GM12878 (cell line): Measurements from ENCODE around the gene FXYD4. TPM values are rescaled to one million over a fixed set of nuclear protein-coding genes. Genes with fewer than 3 reads are reported as not detected.

Experiments
- ATAC-seq: fragments of 200-7000 bp; cut with Tn5 transposase; 3 replicates; pipeline ENCODE4 v1.9.1; 2020; ENCODE audit warnings: mild to moderate bottlenecking, moderate library complexity
- BruUV-seq: library from RNA; stranded (reverse); fragments of 400-500 nt; replicated peaks from 2 replicates; lab custom pipeline; 2021; lab: Mats Ljungman, UMichigan
- CTCF ChIA-PET: fragments of 300-600 bp; sonication (Branson Sonifier 250); formaldehyde crosslinking; extraction: SDS; loops from one replicate; lab custom pipeline; 2021; ENCODE audit warnings: inconsistent platforms; lab: Yijun Ruan, JAX
- POLR2A ChIA-PET: fragments of 350-600 bp; formaldehyde crosslinking; extraction: SDS; loops from one replicate; lab custom pipeline; 2021; ENCODE audit warnings: inconsistent platforms; lab: Charles Lee
- RAD21 ChIA-PET: fragments of 300-600 bp; sonication (Branson Sonifier 250); formaldehyde crosslinking; loops from one replicate; lab custom pipeline; 2023; ENCODE audit warnings: antibody characterized with exemption; ENCODE audit not compliant: unreplicated experiment; lab: Charles Lee
- SMC1A ChIA-PET: fragments of 300-600 bp; sonication (Branson Sonifier 250); formaldehyde crosslinking; loops from one replicate; lab custom pipeline; 2023; ENCODE audit not compliant: unreplicated experiment, uncharacterized antibody; lab: Charles Lee
- DNase-seq: peaks from one replicate; pipeline ENCODE4 v3.0.0-alpha.2; 2011; ENCODE audit warnings: low read depth, low spot score
- FAIRE-seq: peaks from 3 replicates; lab custom pipeline; 2011; peaks lifted over from hg19 to GRCh38; lab: Jason Lieb, UNC
- H2AFZ ChIP-seq: 2 replicates; pipeline ENCODE4 v1.6.0; 2011; ENCODE audit warnings: low read depth, low read length, control low read depth; ENCODE audit not compliant: control insufficient read depth
- H3K27ac ChIP-seq: 2 replicates; pipeline ENCODE4 v1.5.1; 2011; ENCODE audit warnings: control low read depth; ENCODE audit not compliant: control insufficient read depth, insufficient read depth
- H3K27me3 ChIP-seq, 2 experiments: replicated peaks in 1 of 2; 2 replicates each; pipeline versions ENCODE4 v1.6.0 to v1.6.1; 2011; ENCODE audit warnings: low read length in 1 of 2; ENCODE audit not compliant: control insufficient read depth in 2 of 2, insufficient read depth in 2 of 2
- H3K36me3 ChIP-seq, 2 experiments: 2 replicates each; pipeline ENCODE4 v1.5.1; 2011; ENCODE audit warnings: low read length in 1 of 2; ENCODE audit not compliant: control insufficient read depth in 2 of 2, insufficient read depth in 2 of 2
- H3K4me1 ChIP-seq: 2 replicates; pipeline ENCODE4 v1.6.1; 2011; ENCODE audit warnings: mild to moderate bottlenecking, low read length, moderate library complexity, mixed read lengths; ENCODE audit not compliant: control insufficient read depth, insufficient read depth
- H3K4me2 ChIP-seq: 2 replicates; pipeline ENCODE4 v1.6.0; 2011; ENCODE audit warnings: control low read depth; ENCODE audit not compliant: control insufficient read depth, insufficient read depth
- H3K4me3 ChIP-seq: fragments of 200-600 bp; sonication (generic); 2 replicates; pipeline ENCODE4 v1.5.1; 2016
- H3K79me2 ChIP-seq: 2 replicates; pipeline ENCODE4 v1.6.0; 2011; ENCODE audit warnings: low read length; ENCODE audit not compliant: control insufficient read depth, insufficient read depth
- H3K9ac ChIP-seq: 2 replicates; pipeline ENCODE4 v1.8.0; 2011; ENCODE audit warnings: low read length, control low read depth, mixed read lengths; ENCODE audit not compliant: control insufficient read depth, insufficient read depth
- H3K9me3 ChIP-seq: replicated peaks from 3 replicates; pipeline ENCODE4 v1.5.1; 2011; ENCODE audit warnings: mild to moderate bottlenecking, low read length; ENCODE audit not compliant: control insufficient read depth, insufficient read depth
- H4K20me1 ChIP-seq: 2 replicates; pipeline ENCODE4 v1.6.0; 2011; ENCODE audit not compliant: control insufficient read depth, insufficient read depth
- EP300 ChIP-seq, 2 experiments: fragments of 150-350 bp in 1 of 2; IDR thresholded peaks; 2 replicates each; pipeline ENCODE4 v1.6.1; 2011 to 2012; ENCODE audit warnings: low read depth in 2 of 2, low read length in 2 of 2, borderline replicate concordance in 1 of 2, improper control_type of control experiment in 1 of 2, inconsistent platforms in 1 of 2; ENCODE audit not compliant: control insufficient read depth in 1 of 2
- ETV6 ChIP-seq, 2 experiments: fragments of 450-650 bp in 1 of 2; IDR thresholded peaks in 1 of 2; conservative IDR thresholded peaks in 1 of 2; 2 replicates each; pipeline ENCODE4 v1.6.1; 2014; ENCODE audit warnings: antibody characterized with exemption in 1 of 2, borderline replicate concordance in 1 of 2, low read depth in 1 of 2, mild to moderate bottlenecking in 1 of 2, moderate library complexity in 1 of 2
- GATAD2B ChIP-seq: fragments of 450-650 bp; conservative IDR thresholded peaks from 2 replicates; pipeline ENCODE4 v1.6.1; 2017; ENCODE audit warnings: low read depth, mild to moderate bottlenecking, moderate library complexity
- HDGF ChIP-seq: fragments of 450-650 bp; IDR thresholded peaks from 2 replicates; pipeline ENCODE4 v1.6.1; 2016; ENCODE audit warnings: antibody characterized with exemption
- NFYB ChIP-seq: IDR thresholded peaks from 2 replicates; pipeline ENCODE4 v1.6.1; 2011; ENCODE audit warnings: low read depth, mild to moderate bottlenecking, low read length, improper control_type of control experiment, moderate library complexity; ENCODE audit not compliant: insufficient read depth
- PML ChIP-seq: IDR thresholded peaks from 2 replicates; pipeline ENCODE4 v1.6.1; 2012; ENCODE audit warnings: low read length, inconsistent platforms
- RAD21 ChIP-seq: IDR thresholded peaks from 2 replicates; pipeline ENCODE4 v1.6.1; 2011; ENCODE audit warnings: mild to moderate bottlenecking, low read depth, low read length, moderate library complexity; ENCODE audit not compliant: insufficient read depth
- SUPT20H ChIP-seq: IDR thresholded peaks from 2 replicates; pipeline ENCODE4 v1.6.1; 2011; ENCODE audit warnings: low read depth, mild to moderate bottlenecking, low read length, moderate library complexity, borderline replicate concordance; ENCODE audit not compliant: control insufficient read depth
- TCF3 ChIP-seq: IDR thresholded peaks from 2 replicates; pipeline ENCODE4 v1.6.1; 2012; ENCODE audit warnings: low read depth, mild to moderate bottlenecking, low read length, borderline replicate concordance; ENCODE audit not compliant: insufficient read depth
- ZSCAN29 ChIP-seq: fragments of 450-650 bp; IDR thresholded peaks from 2 replicates; pipeline ENCODE4 v1.6.1; 2017; ENCODE audit warnings: mild to moderate bottlenecking, moderate library complexity
- WGBS: methylation state at CpG from one replicate; pipeline ENCODE4 v1.1.6; 2016; ENCODE audit warnings: low lambda C conversion rate; ENCODE audit not compliant: insufficient replicate concordance, insufficient coverage; ENCODE audit errors: missing lambda C conversion rate; 5-methylcytosine and 5-hydroxymethylcytosine counted together
- in situ Hi-C: fragments of 300-500 bp; cut with MboI; formaldehyde crosslinking; loops from 9 replicates; pipeline ENCODE4 v1.14.3; 2018; ENCODE audit warnings: mixed read lengths
- intact Hi-C: fragments of 100-400 bp; cut with micrococcal nuclease; formaldehyde crosslinking; loops from one replicate; pipeline ENCODE4 v1.14.2; 2022; ENCODE audit not compliant: unreplicated experiment
- polyA plus RNA-seq, 11 experiments: library from polyadenylated mRNA; depleted of rRNA in 4 of 11; unstranded in 6 of 11; stranded (reverse) in 5 of 11; fragments of >200 nt; fragmentation: Nextera tagmentation in 4 of 11; fragmentation: Illumina TruSeq in 1 of 11; extraction: Ambion mirVana in 4 of 11; extraction: Trizol in 1 of 11; gene quantifications; 1 replicate in 1 of 11; 2 replicates in 10 of 11; pipeline versions ENCODE4 v1.2.1 to v1.2.3, GENCODE V29; 2011 to 2016; ENCODE audit warnings: inconsistent platforms in 2 of 11, missing spikeins in 2 of 11, low read depth in 1 of 11
- total RNA-seq, 4 experiments: library from RNA; depleted of rRNA in 3 of 4; stranded (reverse); fragments of >200 nt in 3 of 4; fragmentation: Illumina TruSeq in 1 of 4; extraction: Trizol in 1 of 4; gene quantifications; 2 replicates each; pipeline versions ENCODE4 v1.2.1 to v1.2.3, GENCODE V29; 2013 to 2021
- TF ChIP-seq, protein P1 (sequence below), 3 experiments: IDR thresholded peaks in 2 of 3; conservative IDR thresholded peaks in 1 of 3; 2 replicates each; pipeline ENCODE4 v1.5.1; 2011; ENCODE audit warnings: low read depth in 3 of 3, low read length in 3 of 3, mild to moderate bottlenecking in 3 of 3, control low read depth in 2 of 3, moderate library complexity in 2 of 3, inconsistent platforms in 1 of 3, mixed read lengths in 1 of 3; ENCODE audit not compliant: control insufficient read depth in 2 of 3, insufficient read depth in 1 of 3; ENCODE audit errors: extremely low read depth in 1 of 3
- TF ChIP-seq, protein P2 (sequence below): fragments of 450-650 bp; IDR thresholded peaks from 2 replicates; pipeline ENCODE4 v1.6.1; 2016; ENCODE audit warnings: mild to moderate bottlenecking

Gene FXYD4
- total and polyA plus RNA-seq, 10 of the 15 experiments (the other 5 are each of a cell fraction or from before 2014, with no cell fraction given): not detected

DNA sequence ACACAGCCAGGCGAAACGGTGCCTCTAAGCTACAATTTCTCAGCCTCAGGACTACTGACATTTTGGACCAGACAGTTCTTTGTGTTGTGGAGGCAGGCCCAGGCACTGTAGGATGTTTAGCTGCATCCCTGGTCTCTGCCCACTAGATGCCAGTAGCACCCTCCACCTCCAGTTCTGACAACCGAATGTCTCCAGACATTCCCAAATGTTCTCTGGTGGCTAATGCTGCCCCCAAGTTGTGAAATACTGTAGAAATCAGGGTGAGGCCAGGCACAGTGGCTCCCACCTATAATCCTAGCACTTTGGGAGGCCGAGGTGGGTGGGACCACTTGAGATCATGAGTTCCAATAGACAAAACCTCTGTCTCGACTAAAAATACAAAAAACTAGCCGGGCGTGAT is 19.3 kb downstream of the FXYD4 start:
- no peak overlapping the region for H3K9ac ChIP-seq
- peak; percentile 49; the same call in 1 of the 2 replicates for TF ChIP-seq RAD21
- TF ChIP-seq HDGF: no peak
- TF ChIP-seq, protein P1, sequence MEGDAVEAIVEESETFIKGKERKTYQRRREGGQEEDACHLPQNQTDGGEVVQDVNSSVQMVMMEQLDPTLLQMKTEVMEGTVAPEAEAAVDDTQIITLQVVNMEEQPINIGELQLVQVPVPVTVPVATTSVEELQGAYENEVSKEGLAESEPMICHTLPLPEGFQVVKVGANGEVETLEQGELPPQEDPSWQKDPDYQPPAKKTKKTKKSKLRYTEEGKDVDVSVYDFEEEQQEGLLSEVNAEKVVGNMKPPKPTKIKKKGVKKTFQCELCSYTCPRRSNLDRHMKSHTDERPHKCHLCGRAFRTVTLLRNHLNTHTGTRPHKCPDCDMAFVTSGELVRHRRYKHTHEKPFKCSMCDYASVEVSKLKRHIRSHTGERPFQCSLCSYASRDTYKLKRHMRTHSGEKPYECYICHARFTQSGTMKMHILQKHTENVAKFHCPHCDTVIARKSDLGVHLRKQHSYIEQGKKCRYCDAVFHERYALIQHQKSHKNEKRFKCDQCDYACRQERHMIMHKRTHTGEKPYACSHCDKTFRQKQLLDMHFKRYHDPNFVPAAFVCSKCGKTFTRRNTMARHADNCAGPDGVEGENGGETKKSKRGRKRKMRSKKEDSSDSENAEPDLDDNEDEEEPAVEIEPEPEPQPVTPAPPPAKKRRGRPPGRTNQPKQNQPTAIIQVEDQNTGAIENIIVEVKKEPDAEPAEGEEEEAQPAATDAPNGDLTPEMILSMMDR (IDR thresholded peaks at IDR 0.05 in 2 of 3, conservative IDR thresholded peaks at IDR 0.05 in 1 of 3; ENCODE audit: control insufficient read depth in 2 of 3, extremely low read depth in 1 of 3, insufficient read depth in 1 of 3, low read depth in 3 of 3, low read length in 3 of 3): peak; percentile 36 to 46 (median 42); a peak in 5 of 6 replicates
- TF ChIP-seq, all 136 proteins: peak for 2
- DNase-seq: no peak
- no peak overlapping the region for H3K27ac ChIP-seq
- H3K27me3 ChIP-seq: no peaks in the 10 kb centered on the region
- no TSS peak for BruUV-seq
- H3K79me2 ChIP-seq: peaks cover 58% of the 10 kb centered on the region
- H3K4me1 ChIP-seq: peaks cover 8% of the 10 kb centered on the region
- no peak overlapping the region for H3K4me3 ChIP-seq
- ChIA-PET POLR2A (no interaction called here), CTCF (interaction anchor here (1.1 to 1.3 kb wide), 4 partner anchors 10 to 252 kb away, joined by 3 to 4 read pairs (median 3); no protein-coding TSS in a partner anchor), RAD21 (interaction anchor here (1.6 kb wide), 1 partner anchor 136 kb away, joined by 4 read pairs; no protein-coding TSS in a partner anchor), SMC1A (interaction anchor here (0.7 kb wide), 1 partner anchor 62 kb away, joined by 3 read pairs; no protein-coding TSS in a partner anchor)
- peaks cover 38 to 52% of the 10 kb centered on the region in 2 experiments for H3K36me3 ChIP-seq
- no peak overlapping the region for H2AFZ ChIP-seq
- peak; percentile 60 for ATAC-seq
- WGBS: 62% methylated on average over 7 of the region's 7 CpGs
- FAIRE-seq: no peak
- in situ Hi-C loops (loop anchor here (25.0 kb wide), 2 partner anchors 103 to 603 kb away; partner anchors contain the start of gene BMS1), intact Hi-C loops (loop anchor here (10.0 kb wide), 1 partner anchor 756 kb away; the partner anchor contains the start of gene ZNF33B)
- H3K9me3 ChIP-seq: no peaks in the 10 kb centered on the region
- peaks cover 20% of the 10 kb centered on the region for H4K20me1 ChIP-seq
- H3K4me2 ChIP-seq: no peak overlapping the region

DNA sequence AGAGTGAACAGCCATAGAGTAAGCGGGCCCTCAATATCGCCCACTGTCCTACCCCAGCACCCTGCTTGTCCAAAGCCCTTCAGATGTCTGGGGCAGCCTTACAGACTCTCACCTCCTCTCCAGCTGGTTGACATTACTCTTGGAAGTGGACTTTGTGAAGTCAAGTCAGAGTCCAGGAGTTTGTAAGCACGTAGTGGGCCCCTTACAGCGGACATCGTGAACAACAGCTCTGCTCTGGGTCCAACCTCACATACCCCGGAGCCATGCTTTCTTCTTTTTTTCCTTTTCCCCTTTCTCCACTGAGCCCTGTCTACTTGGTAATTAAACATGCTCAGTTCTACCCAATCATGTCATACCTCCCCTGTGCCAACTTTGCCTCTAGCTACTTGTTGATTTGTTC is 20.1 kb downstream of the FXYD4 start:
- RAD21 ChIA-PET: no interaction called here
- DNase-seq (no peak), ATAC-seq (no peak), FAIRE-seq (no peak)
- no peaks in the 10 kb centered on the region for H3K9me3 ChIP-seq
- in situ Hi-C loops: loop anchor here (25.0 kb wide), 2 partner anchors 104 to 604 kb away; partner anchors contain the start of gene BMS1
- TF ChIP-seq SUPT20H (no peak), PML (no peak), RAD21 (no peak), ETV6 (conservative IDR thresholded peaks at IDR 0.05 in 1 of 2, IDR thresholded peaks at IDR 0.05 in 1 of 2; ENCODE audit: borderline replicate concordance in 1 of 2, low read depth in 1 of 2) (no peak), NFYB (no peak), TCF3 (no peak), ZSCAN29 (no peak), EP300 (IDR thresholded peaks at IDR 0.05; ENCODE audit: borderline replicate concordance in 1 of 2, control insufficient read depth in 1 of 2, low read depth in 2 of 2, low read length in 2 of 2) (no peak), GATAD2B (no peak)
- TF ChIP-seq, protein P2, sequence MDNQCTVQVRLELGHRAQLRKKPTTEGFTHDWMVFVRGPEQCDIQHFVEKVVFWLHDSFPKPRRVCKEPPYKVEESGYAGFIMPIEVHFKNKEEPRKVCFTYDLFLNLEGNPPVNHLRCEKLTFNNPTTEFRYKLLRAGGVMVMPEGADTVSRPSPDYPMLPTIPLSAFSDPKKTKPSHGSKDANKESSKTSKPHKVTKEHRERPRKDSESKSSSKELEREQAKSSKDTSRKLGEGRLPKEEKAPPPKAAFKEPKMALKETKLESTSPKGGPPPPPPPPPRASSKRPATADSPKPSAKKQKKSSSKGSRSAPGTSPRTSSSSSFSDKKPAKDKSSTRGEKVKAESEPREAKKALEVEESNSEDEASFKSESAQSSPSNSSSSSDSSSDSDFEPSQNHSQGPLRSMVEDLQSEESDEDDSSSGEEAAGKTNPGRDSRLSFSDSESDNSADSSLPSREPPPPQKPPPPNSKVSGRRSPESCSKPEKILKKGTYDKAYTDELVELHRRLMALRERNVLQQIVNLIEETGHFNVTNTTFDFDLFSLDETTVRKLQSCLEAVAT: no peak
- POLR2A ChIA-PET: no interaction called here
- intact Hi-C loops: loop anchor here (10.0 kb wide), 1 partner anchor 757 kb away; the partner anchor contains the start of gene ZNF33B
- peaks cover 65% of the 10 kb centered on the region for H3K79me2 ChIP-seq
- no peak overlapping the region for H3K9ac ChIP-seq
- H3K27me3 ChIP-seq: no peaks in the 10 kb centered on the region
- 97% methylated on average over 6 of the region's 6 CpGs for WGBS
- no peak overlapping the region for H3K4me3 ChIP-seq
- peaks cover 8% of the 10 kb centered on the region for H3K4me1 ChIP-seq
- no peak overlapping the region for H2AFZ ChIP-seq
- H3K4me2 ChIP-seq: peak overlapping the region; percentile 44; the same call in 1 of the 2 replicates
- CTCF ChIA-PET: no interaction called here
- H3K36me3 ChIP-seq: peaks cover 37 to 50% of the 10 kb centered on the region in 2 experiments
- SMC1A ChIA-PET: no interaction called here
- peaks cover 20% of the 10 kb centered on the region for H4K20me1 ChIP-seq
- no TSS peak for BruUV-seq
- no peak overlapping the region for H3K27ac ChIP-seq
